Stromal cell of bone marrow (primary cell): ENCODE measurements around the gene ZNF280A.
A peak's percentile ranks its signal among the peaks of the same experiment; 100 is the strongest.
"Not testable (repeated sequence)": the region's sequence is repeated elsewhere in the genome, so short reads cannot be mapped to it uniquely, and the experiment has no call there.

Experiments
- DNase-seq: peaks from one replicate; pipeline ENCODE4 v3.0.0-alpha.2; 2012; ENCODE audit warnings: low read depth

ZNF280A gene

GRCh38 chr22:22468794-22469469 is 51.1 kb downstream of the ZNF280A start:
- DNase-seq: not testable (repeated sequence)

- DNase-seq: no peak
Observed at GRCh38 chr22:22467112-22467511, 53.0 kb downstream of the ZNF280A start.

GRCh38 chr22:22465782-22466181 is 54.3 kb downstream of the ZNF280A start:
- peak; percentile 12 for DNase-seq

GRCh38 chr22:22465094-22465602 is 54.9 kb downstream of the ZNF280A start:
- DNase-seq: no peak

GRCh38 chr22:22464541-22465054 is 55.5 kb downstream of the ZNF280A start:
- DNase-seq: no peak

GRCh38 chr22:22463855-22464540 is 56.1 kb downstream of the ZNF280A start:
- DNase-seq: peak; percentile 27
